GM12872 (cell line): ENCODE results near the gene HIPK4.

Experiments
- CTCF ChIP-seq: IDR thresholded peaks from 3 replicates; pipeline ENCODE4 v1.5.1; 2011; ENCODE audit warnings: low read depth, mild to moderate bottlenecking, low read length, moderate library complexity; ENCODE audit not compliant: insufficient read depth

The HIPK4 gene

GRCh38 chr19:40412866-40413265, 22.9 kb upstream of the HIPK4 start:
- TF ChIP-seq CTCF: no peak

GRCh38 chr19:40411958-40412499, 22.0 kb upstream of the HIPK4 start:
- TF ChIP-seq CTCF: no peak

GRCh38 chr19:40411125-40411842, 21.3 kb upstream of the HIPK4 start:
- TF ChIP-seq CTCF: no peak

- TF ChIP-seq CTCF: no peak
Observed at GRCh38 chr19:40410030-40410389, 20.0 kb upstream of the HIPK4 start.

GRCh38 chr19:40407714-40408597, 18.0 kb upstream of the HIPK4 start:
- no peak for TF ChIP-seq CTCF

GRCh38 chr19:40403262-40403984, 13.4 kb upstream of the HIPK4 start:
- no peak for TF ChIP-seq CTCF

- no peak for TF ChIP-seq CTCF
Observed at GRCh38 chr19:40400559-40400958, 10.6 kb upstream of the HIPK4 start.
